Esophagus muscularis mucosa (tissue), 3 donors: Measurements from ENCODE around the gene TENM4.

ENCODE experiments used
- EP300 ChIP-seq: sonication (generic); formaldehyde crosslinking; IDR thresholded peaks from one replicate; pipeline ENCODE4 v1.6.1; 2017; ENCODE audit warnings: antibody characterized with exemption
- TF ChIP-seq, protein P1 (sequence below), 3 experiments: fragments of 200-600 bp in 2 of 3; fragments of 450-650 bp in 1 of 3; sonication (generic) in 2 of 3; IDR thresholded peaks; one replicate each; pipeline ENCODE4 v1.5.1; 2017 to 2019; ENCODE audit warnings: antibody characterized with exemption in 3 of 3, mild to moderate bottlenecking in 2 of 3, moderate library complexity in 1 of 3

DNA sequence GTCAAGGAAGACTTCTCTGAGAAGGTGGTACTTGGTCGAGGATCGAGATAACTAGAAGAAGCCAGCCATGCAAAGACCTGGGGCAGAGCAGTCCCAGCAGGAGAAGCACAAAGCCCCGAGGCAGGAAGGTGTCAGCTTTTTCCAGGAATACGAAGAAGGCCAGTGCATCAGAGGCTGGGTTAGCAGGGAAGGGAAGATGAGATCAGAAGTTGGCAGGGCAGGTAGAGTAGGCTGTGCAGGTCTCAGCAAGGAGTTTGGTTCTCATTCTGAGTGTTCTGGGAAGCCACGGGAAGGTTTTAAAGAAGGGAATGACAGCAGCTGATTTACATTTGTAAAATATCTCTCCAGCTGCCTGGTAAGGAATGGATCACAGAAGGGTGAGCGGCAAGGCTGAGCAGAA, 111.3 kb downstream of the TENM4 start:
- TF ChIP-seq, protein P1, sequence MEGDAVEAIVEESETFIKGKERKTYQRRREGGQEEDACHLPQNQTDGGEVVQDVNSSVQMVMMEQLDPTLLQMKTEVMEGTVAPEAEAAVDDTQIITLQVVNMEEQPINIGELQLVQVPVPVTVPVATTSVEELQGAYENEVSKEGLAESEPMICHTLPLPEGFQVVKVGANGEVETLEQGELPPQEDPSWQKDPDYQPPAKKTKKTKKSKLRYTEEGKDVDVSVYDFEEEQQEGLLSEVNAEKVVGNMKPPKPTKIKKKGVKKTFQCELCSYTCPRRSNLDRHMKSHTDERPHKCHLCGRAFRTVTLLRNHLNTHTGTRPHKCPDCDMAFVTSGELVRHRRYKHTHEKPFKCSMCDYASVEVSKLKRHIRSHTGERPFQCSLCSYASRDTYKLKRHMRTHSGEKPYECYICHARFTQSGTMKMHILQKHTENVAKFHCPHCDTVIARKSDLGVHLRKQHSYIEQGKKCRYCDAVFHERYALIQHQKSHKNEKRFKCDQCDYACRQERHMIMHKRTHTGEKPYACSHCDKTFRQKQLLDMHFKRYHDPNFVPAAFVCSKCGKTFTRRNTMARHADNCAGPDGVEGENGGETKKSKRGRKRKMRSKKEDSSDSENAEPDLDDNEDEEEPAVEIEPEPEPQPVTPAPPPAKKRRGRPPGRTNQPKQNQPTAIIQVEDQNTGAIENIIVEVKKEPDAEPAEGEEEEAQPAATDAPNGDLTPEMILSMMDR (IDR thresholded peaks at IDR 0.05), result no peak
- TF ChIP-seq EP300, result no peak
